Astrocyte (in vitro differentiated cells and primary cell): ENCODE measurements around the gene RNF150.

ENCODE experiments used
- CTCF ChIP-seq: IDR thresholded peaks from 2 replicates; pipeline ENCODE4 v1.5.1; 2011; ENCODE audit warnings: low read depth, mild to moderate bottlenecking, inconsistent platforms, low read length, moderate library complexity; ENCODE audit not compliant: insufficient read depth
- EZH2 ChIP-seq: IDR thresholded peaks from 2 replicates; pipeline ENCODE4 v1.6.1; 2012; ENCODE audit warnings: mild to moderate bottlenecking, low read length, inconsistent platforms; ENCODE audit not compliant: insufficient read depth

- TF ChIP-seq CTCF, result no peak
- no peak for TF ChIP-seq EZH2
These were observed 206.6 kb downstream of the RNF150 start for GRCh38 chr4:140926672-140927071.
